Subcutaneous adipose tissue (tissue), 4 donors: ENCODE measurements around the gene SORBS2. TPM values are rescaled to one million over a fixed set of nuclear protein-coding genes. Genes with fewer than 3 reads are reported as not detected.

ENCODE experiments used
- total RNA-seq, 4 donors: library from RNA; depleted of rRNA; stranded (reverse); fragments of >200 nt; gene quantifications; one replicate each; pipeline ENCODE4 v1.1.0, GENCODE V29; 2016
- TF ChIP-seq, protein P1 (sequence below): fragments of 450-650 bp; IDR thresholded peaks from one replicate; pipeline ENCODE4 v1.5.1; 2016; ENCODE audit warnings: low read depth, mild to moderate bottlenecking, control low read depth, antibody characterized with exemption, moderate library complexity

SORBS2 gene
- total RNA-seq, 4 donors from 2014 or later, result 6.8 to 59.0 (median 32.0) TPM

- TF ChIP-seq, protein P1, sequence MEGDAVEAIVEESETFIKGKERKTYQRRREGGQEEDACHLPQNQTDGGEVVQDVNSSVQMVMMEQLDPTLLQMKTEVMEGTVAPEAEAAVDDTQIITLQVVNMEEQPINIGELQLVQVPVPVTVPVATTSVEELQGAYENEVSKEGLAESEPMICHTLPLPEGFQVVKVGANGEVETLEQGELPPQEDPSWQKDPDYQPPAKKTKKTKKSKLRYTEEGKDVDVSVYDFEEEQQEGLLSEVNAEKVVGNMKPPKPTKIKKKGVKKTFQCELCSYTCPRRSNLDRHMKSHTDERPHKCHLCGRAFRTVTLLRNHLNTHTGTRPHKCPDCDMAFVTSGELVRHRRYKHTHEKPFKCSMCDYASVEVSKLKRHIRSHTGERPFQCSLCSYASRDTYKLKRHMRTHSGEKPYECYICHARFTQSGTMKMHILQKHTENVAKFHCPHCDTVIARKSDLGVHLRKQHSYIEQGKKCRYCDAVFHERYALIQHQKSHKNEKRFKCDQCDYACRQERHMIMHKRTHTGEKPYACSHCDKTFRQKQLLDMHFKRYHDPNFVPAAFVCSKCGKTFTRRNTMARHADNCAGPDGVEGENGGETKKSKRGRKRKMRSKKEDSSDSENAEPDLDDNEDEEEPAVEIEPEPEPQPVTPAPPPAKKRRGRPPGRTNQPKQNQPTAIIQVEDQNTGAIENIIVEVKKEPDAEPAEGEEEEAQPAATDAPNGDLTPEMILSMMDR, result no peak
Measured at GRCh38 chr4:185560316-185560715, 251.7 kb downstream of the SORBS2 start.

GRCh38 chr4:185559915-185560281, 252.1 kb downstream of the SORBS2 start:
- TF ChIP-seq, protein P1, result no peak

- TF ChIP-seq, protein P1, result no peak
Measured at GRCh38 chr4:185554365-185555126, 257.4 kb downstream of the SORBS2 start.

GRCh38 chr4:185552254-185552653, 259.7 kb downstream of the SORBS2 start:
- TF ChIP-seq, protein P1, result no peak

DNA sequence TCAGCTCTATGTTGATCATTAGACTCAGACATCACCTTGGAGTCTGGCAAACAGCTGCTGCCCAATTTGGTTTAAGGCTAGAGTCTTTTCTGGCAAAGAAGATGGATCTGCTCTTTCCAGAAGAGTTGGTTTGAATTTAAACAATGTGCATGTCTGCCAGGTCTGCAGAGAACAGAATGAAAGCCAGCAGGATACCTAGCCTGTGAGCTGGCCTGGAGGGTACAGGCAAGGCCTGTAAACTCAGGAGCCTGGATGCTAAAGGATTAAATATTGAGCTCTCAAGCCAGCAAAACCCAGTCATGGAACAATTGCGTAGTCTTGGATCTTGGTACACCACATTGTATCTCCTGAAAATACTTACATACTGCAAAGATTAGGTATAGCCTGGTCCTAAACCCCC, 261.1 kb downstream of the SORBS2 start:
- TF ChIP-seq, protein P1, result no peak

GRCh38 chr4:185549095-185549639, 262.8 kb downstream of the SORBS2 start:
- TF ChIP-seq, protein P1, result no peak

DNA sequence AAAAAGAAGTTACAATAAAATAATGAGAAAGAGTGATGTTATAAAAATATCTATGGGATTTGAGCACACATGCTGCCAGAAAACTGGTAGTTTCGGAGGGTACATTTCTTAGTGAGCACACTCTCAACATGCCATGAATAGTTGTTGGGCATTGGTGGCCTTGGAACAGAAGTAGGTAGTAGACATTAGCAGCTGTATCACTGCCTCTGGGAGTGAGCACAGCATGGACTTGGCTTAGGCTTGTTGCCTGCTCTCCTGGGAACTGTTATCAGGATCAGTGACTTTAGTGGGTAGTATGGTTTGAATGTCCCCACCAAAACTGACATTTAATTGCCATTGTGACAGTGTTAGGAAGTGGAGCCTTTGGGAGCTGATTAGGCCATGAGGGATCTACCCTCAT, 263.4 kb downstream of the SORBS2 start:
- TF ChIP-seq, protein P1, result no peak
